ENCODE results near the gene DENND2C. TPM values are rescaled to one million over a fixed set of nuclear protein-coding genes. Genes with fewer than 3 reads are reported as not detected.

Gene DENND2C
- total and polyA plus RNA-seq, 2 donors from 2014 or later: 0.88 to 2.5 TPM

DNA sequence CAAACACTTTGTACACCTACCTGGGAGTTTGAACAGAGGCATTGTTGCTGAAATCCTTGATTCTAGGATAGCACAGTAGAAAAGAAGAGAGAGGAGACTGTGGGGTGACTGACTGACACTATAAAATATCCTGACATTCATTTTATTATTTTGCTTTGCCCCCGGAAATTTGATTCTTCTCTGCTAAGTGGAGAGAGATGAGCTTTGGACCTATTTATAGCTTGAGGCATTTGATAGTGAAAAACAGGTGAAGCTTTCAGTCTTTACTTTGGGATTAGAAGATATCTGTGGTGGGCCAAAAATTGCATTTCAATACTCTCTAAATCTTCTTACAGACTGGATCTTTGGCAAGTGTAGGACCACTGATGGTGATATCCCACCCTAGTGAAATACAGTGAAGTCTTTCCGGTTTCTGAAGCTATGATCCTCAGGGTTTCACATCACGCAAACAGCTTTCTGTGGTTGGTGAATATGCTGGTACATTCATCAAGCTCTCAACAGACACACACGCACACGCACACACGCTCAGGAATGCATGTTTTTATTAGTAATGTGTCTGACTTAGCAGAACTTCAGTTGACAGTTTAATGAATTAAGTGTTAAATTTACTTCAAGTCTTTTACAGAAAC is 25.7 kb upstream of the DENND2C start, which contains the start of gene AMPD1:
AMPD1 (minus strand) TSS at position 117 of the 629 bp plus-strand sequence; CDS start at position 42, 75 bp downstream.
- Histone ChIP-seq H3K4me3 (ENCODE audit: low read length in 3 of 3) (no peak within 1 kb of the TSS), H3K36me3 (ENCODE audit: control insufficient read depth in 2 of 3, insufficient read depth in 3 of 3, low read length in 3 of 3) (no peaks in the 10 kb centered on the region), H3K9ac (ENCODE audit: low read length in 3 of 3) (no peak within 1 kb of the TSS), H3K27me3 (ENCODE audit: control insufficient read depth, insufficient read depth, low read length) (no peaks in the 10 kb centered on the region), H3K27ac (ENCODE audit: low read depth in 2 of 2, low read length in 2 of 2) (no peak within 1 kb of the TSS), H3K4me1 (ENCODE audit: control insufficient read depth in 2 of 3, insufficient read depth in 2 of 3, low read depth in 1 of 3, low read length in 3 of 3) (no peaks in the 10 kb centered on the region), H3K9me3 (ENCODE audit: control insufficient read depth in 2 of 3, insufficient read depth in 1 of 3, low read length in 3 of 3) (no peaks in the 10 kb centered on the region)
- peak in 3 of 5 donors; percentile 11 to 29 (median 26) for DNase-seq
- intact Hi-C loops (cut with DNase I): no loop called here
- no peak for TF ChIP-seq CTCF (IDR thresholded peaks at IDR 0.05; ENCODE audit: borderline replicate concordance, extremely low read depth, insufficient read depth)
- no peak for FAIRE-seq

DNA sequence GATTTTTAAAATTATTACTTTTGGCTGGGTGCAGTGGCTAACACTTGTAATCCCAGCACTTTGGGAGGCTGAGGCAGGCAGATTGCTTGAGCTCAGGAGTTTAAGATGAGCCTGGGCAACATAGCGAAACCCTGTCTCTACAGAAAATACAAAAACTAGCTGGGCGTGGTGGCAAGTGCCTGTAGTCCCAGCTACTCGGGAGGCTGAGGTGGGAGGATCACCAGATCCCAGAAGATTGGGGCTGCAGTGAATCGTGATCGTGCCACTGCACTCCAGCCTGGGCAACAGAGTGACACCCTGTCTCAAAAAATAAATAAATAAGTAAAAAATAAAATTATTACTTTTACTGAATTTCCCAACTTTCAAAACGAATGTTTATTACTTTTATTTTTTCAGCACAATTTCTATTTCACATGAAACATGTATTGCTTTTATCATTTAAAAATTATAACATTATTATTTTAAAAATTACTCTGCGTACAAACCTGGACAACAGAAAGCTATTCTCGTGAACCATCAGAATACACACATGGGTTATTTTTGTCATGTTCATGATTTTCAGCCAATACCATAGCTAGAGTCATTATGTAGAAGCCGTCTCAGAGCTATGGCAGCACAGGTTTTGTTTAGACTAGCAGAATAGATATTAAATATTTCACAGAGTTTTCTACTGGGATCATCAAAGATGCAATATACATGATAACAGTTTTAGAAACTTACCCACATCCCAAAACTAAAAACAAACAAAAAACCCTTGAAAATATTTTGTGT is 24.9 kb upstream of the DENND2C start:
- no peak for TF ChIP-seq CTCF (IDR thresholded peaks at IDR 0.05; ENCODE audit: borderline replicate concordance, extremely low read depth, insufficient read depth)
- Histone ChIP-seq H3K27me3 (ENCODE audit: control insufficient read depth, insufficient read depth, low read length) (no peaks in the 10 kb centered on the region), H3K9ac (ENCODE audit: low read length in 3 of 3) (no peak overlapping the region), H3K4me1 (ENCODE audit: control insufficient read depth in 2 of 3, insufficient read depth in 2 of 3, low read depth in 1 of 3, low read length in 3 of 3) (no peaks in the 10 kb centered on the region), H3K27ac (ENCODE audit: low read depth in 2 of 2, low read length in 2 of 2) (no peak overlapping the region), H3K9me3 (ENCODE audit: control insufficient read depth in 2 of 3, insufficient read depth in 1 of 3, low read length in 3 of 3) (no peaks in the 10 kb centered on the region), H3K4me3 (ENCODE audit: low read length in 3 of 3) (no peak overlapping the region), H3K36me3 (ENCODE audit: control insufficient read depth in 2 of 3, insufficient read depth in 3 of 3, low read length in 3 of 3) (no peaks in the 10 kb centered on the region)
- intact Hi-C loops (cut with DNase I): no loop called here
- DNase-seq (no peak), FAIRE-seq (no peak)

GRCh38 chr1:114692947-114693346 is 23.1 kb upstream of the DENND2C start:
- Histone ChIP-seq H3K4me3 (ENCODE audit: low read length in 3 of 3) (no peak overlapping the region), H3K27me3 (ENCODE audit: control insufficient read depth, insufficient read depth, low read length) (no peaks in the 10 kb centered on the region), H3K9me3 (ENCODE audit: control insufficient read depth in 2 of 3, insufficient read depth in 1 of 3, low read length in 3 of 3) (no peaks in the 10 kb centered on the region), H3K36me3 (ENCODE audit: control insufficient read depth in 2 of 3, insufficient read depth in 3 of 3, low read length in 3 of 3) (no peaks in the 10 kb centered on the region), H3K9ac (ENCODE audit: low read length in 3 of 3) (no peak overlapping the region), H3K4me1 (ENCODE audit: control insufficient read depth in 2 of 3, insufficient read depth in 2 of 3, low read depth in 1 of 3, low read length in 3 of 3) (no peaks in the 10 kb centered on the region), H3K27ac (ENCODE audit: low read depth in 2 of 2, low read length in 2 of 2) (no peak overlapping the region)
- no peak for FAIRE-seq
- intact Hi-C loops (cut with DNase I): no loop called here
- no peak for TF ChIP-seq CTCF (IDR thresholded peaks at IDR 0.05; ENCODE audit: borderline replicate concordance, extremely low read depth, insufficient read depth)
- DNase-seq: no peak
